Muscle of back (tissue), 13 donors: ENCODE results near the gene SRGAP2B. TPM values are rescaled to one million over a fixed set of nuclear protein-coding genes. Genes with fewer than 3 reads are reported as not detected.
"Not testable (repeated sequence)": the region's sequence is repeated elsewhere in the genome, so short reads cannot be mapped to it uniquely, and the experiment has no call there.

Experiments used
- DNase-seq, 3 donors: peaks; one replicate each; pipeline versions ENCODE4 v3.0.0 to v3.0.0-alpha.2; 2013
- long read RNA-seq, 9 donors: transcript quantifications; one replicate each; lab custom pipeline, GENCODE V29; 2026
- polyA plus RNA-seq, 10 donors: library from polyadenylated mRNA; unstranded; fragments of 120-200 nt; gene quantifications; one replicate each; pipeline ENCODE4 v1.2.1, GENCODE V29; 2013; ENCODE audit not compliant: insufficient read length in 10 of 10

SRGAP2B gene
- 10 to 100 TPM; 24.3 to 40.4 (median 31.5) TPM for polyA plus RNA-seq
- long read RNA-seq, donor 1: 0 reads
- long read RNA-seq, donor 2, full-length matches to known transcripts: 1 of 1 reads
- long read RNA-seq, donor 2, partial matches to known transcripts: 0 of 1 reads
- long read RNA-seq, donor 2, other reads (novel, unspliced or antisense): 0 of 1 reads
- long read RNA-seq, donor 3: 0 reads
- long read RNA-seq, donor 4: 0 reads
- long read RNA-seq, donor 5: 0 reads
- long read RNA-seq, donor 6: 0 reads
- long read RNA-seq, donor 7: 0 reads
- long read RNA-seq, donor 8: 0 reads
- long read RNA-seq, donor 9: 0 reads

DNA sequence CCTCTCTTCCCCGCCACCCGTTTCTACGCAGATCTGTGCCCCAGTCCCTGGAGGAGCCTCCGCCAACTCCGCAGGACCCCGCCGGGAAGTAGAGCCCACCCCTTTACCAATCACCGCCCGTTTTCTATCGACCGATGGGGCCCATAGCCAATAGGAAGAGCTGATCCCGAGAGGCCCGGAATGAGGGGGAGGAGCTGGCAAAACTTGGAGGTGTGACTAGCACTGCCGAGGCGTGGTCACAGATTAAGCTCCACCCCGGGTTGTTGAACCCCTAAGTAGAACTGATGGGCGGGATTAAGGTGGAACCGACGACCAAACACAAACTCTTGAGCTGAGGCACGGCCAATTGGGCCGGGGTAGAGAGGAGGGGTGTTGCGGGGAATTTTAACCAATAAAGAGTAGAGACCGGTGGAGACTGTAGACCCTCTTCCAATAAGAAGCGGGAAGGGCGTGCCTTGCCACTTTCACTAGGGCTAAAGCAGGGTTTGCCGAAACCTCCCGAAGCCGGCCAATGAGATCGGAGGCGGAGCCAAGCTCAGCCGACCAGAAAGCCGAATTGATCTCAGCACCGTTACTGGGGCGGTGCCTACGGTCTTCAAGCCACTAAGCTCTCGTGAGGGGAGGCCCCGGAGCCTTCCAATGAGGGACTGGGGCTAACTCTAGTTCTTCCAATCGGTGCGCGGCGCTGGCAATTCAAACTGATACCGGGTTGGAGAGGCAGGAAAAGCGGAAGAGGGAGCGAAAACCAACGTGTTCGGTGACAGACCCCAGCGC, at the start of gene SRGAP2B, which contains the start of gene FAM72D:
Gene SRGAP2B, minus strand, starts transcription at position 45 of the 774 bp plus-strand sequence. CDS start 2,427 bp downstream, outside the sequence.
Gene FAM72D, plus strand, starts transcription at position 691 of the 774 bp plus-strand sequence. CDS start 874 bp downstream, outside the sequence.
- not testable (repeated sequence) for DNase-seq

DNA sequence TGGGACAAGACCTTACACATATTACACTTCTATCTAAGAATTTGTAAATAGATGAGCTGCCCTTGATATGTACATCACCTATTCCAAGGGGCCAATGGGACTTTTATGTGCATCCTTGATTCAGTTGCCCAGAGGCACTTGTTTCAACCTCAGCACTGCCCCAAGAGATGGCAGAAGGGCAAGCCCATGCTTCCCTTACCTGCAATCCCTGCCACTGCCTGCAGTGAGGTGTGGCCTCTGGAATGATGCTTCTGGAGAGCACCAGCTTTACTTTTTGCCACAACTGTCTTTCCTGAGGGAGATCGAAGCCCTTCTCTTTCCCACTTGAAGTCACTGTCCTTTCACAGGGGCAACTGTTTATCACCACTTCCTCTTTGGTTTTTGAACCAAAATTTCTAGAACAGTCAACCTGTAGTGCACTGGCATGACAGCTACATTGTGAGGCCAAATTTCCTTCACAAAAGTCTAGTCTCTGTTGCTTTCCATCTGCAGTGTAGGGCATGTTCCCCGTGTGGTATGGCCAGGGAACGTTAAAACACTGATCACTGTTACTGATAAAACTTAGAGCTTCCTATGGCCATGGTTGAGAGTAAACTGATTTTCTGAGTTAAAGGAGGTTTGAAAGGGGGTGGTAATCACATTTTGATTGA, 49.3 kb upstream of the SRGAP2B start:
- not testable (repeated sequence) for DNase-seq

DNA sequence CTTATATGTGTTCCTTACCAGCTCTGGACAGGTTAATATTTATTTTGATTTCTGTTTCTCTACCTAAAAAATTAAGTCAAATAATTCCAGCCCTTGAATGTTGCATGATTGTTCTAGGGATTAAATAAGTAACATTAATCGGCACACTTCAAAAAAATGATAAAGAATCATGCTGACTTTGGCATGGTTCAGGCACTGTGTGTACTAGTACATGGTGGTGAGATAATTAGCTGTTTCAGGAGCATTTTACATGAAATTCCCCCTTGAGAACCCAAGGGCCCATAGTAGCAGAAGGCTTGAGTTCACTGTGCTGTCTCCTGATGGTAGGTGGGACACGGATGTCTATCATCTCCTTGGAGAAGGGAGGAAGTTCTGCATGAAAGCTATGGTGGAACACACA, 45.4 kb upstream of the SRGAP2B start:
- not testable (repeated sequence) for DNase-seq

DNA sequence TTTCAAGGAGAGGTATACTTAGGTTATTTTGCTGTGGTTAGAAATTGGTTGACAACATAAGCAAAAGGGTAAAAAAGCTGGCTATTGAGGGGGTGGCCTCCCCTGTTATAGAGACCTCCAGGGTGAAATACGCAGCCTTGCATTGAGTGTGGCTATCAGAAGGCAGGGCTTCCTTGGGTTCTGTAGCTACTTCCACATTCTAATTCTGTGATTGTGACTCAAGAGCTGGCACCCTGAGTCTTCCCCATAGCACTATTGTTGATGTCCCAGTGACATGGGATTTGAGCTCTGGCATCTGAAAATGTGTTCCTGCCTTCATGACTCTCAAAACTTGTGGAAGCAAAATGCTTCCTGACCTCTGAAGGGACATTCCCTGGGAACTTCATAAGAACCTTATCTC, 39.3 kb upstream of the SRGAP2B start:
- not testable (repeated sequence) for DNase-seq

DNA sequence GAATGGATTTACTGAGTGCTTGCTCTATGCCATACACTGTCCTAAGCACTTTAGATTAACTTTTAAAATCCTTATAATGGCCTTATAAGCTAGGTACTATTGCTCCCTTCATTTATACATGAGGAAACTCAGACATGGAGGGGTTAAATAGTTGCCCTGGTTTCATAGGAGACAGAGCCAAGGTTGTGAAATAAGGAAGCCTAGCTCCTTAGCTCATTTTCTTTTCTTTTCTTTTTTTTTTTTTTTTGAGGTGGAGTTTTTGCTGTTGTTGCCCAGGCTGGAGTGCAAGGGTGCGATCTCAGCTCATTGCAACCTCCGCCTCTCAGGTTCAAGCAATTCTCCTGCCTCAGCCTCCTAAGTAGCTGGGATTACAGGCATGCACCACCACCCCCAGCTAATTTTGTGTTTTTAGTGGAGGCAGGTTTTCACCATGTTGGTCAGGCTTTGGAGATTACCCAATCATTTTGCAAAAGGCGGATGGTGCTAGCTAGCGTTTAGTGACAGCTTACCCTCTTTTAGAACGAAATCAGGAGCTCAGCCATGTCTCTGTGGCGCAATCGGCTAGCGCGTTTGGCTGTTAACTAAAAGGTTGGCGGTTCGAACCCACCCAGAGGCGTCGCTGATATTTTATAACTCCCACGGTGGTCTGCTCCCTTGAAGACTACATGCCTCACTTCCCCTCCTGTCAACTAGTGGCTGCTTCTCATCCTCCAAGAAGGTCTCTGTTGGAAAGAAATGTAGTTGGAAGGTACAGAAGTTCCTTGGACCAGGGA, 33.8 kb upstream of the SRGAP2B start:
- peak in 1 of 3 donors; percentile 0 for DNase-seq

DNA sequence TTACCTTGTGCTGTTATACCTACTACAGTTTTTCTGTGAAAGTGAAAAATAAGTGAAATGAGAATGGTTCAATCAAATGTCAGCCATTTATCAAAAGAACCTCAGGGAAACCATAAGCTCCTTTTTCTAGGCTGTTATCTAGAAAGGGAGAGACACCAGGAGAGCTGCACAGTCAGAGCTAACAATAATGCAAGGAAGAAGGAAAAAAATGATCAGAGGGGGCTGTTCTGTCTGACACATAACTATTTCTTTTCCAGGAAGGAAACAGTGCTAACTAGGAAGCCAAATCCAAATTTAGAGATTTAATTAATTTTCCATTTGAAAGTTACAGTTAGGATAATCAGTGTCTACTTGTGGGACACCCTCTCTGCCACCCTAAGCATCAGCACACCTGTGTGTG, 32.0 kb upstream of the SRGAP2B start:
- not testable (repeated sequence) for DNase-seq

DNA sequence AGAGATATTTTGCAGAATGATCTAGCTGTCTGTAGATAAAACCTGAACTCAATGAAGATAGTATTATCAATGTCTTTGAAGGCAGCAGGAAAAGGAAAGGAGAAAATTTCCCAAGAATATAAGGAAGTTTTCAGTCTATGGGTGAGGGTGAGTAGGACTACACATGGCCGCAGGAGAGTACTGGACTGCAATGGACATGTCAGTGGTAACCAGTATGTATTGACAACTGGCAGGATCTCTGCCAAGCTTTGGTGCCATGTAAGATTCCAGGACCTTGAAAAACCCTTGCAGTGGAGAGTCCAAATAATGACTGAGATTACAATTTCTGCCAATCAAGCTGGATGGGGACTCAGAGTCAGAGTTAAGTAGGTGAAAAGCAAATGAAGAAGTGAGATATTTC, 30.0 kb upstream of the SRGAP2B start:
- DNase-seq: not testable (repeated sequence)

DNA sequence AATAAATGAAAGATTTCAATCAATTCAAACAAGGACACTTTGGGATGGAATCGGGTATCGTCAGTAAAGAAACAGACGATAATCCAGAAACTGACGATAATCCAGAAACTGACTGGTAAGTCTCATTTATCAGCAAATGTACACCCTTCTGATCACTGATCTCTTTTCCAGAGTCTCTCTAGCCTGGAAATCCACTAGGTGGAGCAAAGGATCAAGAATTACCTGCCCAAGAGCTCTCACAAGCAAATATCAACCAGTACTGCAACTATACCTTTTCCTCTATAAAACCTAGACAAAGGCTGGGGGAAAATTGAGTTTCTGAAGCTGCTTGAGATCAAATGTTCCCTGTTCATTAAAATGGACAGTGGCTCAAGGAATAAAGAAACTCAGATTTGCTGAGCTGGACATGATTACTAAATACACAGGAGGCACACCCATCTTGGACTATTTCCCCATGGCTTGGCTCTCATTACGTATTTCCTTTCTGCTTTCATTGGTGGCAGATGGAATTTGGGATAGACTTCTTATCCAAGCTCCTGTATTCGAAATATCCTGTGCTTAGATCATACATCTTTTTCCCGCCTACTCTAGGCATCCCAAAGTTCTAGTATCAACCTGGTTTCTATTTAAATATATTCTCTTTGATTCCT, 29.0 kb upstream of the SRGAP2B start:
- DNase-seq: not testable (repeated sequence)

DNA sequence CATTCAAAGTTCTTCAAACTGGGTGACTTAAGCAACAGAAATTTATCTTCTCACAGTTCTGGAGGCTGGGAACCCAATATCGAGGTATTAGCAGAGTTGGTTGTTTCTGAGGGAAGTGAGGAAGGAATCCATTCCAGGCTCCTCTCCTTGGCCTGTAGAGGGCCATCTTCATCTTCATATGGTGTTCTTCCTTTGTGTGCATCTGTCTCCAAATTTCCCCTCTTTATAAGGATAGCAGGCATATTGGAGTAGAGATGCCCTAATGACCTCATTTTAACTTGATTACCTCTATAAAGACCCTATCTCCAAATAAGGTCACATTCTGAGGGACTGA, 27.9 kb upstream of the SRGAP2B start:
- not testable (repeated sequence) for DNase-seq

DNA sequence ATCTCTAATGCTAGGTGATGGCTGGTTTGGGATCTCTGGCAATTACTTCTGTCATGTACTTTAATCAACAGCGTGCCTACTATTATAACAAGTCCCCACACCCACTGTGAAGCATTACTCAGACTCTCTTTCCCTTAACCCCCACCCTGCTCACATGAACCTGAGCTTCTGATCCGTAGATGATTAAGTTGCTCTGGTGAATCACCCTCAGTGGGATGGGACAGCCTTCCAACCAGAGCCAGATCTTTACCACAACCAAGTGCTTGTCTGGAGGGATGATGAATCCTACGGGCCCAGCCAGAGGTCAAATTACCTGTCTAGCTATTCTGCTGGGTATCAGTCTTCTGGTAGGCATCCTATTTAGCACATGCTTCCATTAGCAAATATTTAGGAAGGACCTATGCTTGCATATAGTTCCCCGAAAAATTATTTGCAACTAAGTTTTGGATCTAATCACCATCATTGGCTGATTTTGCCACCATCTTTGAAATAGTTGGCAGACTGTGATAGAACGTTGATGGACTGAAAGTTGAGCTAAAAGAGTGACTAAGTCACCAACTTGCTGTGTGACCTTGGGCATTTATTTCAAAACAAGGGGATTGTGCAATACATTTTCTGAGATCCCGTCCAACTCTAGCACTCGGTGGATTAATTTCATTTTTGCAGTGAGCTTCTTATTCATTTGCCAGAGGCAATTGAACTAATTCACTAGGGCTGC, 27.4 kb upstream of the SRGAP2B start:
- not testable (repeated sequence) for DNase-seq

DNA sequence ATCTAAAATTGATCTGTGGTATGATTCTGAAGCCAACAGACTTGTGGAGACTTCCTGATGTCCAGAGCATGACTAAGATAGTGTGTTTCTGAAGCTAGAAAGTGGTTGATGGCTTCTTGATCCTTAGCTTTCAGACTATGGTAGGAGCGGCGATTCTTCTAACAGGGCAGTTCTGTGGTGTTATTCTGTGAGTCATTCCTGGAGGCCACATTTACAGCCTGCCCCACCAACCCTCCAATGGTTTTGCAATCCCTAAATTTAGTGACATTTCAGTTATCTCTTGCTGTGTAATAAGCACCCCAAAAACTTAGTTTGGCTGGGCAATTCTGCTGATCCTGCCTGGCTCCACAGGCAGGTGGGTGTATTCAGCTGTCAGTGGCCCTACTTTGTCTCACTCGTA, 24.7 kb upstream of the SRGAP2B start:
- DNase-seq: not testable (repeated sequence)

DNA sequence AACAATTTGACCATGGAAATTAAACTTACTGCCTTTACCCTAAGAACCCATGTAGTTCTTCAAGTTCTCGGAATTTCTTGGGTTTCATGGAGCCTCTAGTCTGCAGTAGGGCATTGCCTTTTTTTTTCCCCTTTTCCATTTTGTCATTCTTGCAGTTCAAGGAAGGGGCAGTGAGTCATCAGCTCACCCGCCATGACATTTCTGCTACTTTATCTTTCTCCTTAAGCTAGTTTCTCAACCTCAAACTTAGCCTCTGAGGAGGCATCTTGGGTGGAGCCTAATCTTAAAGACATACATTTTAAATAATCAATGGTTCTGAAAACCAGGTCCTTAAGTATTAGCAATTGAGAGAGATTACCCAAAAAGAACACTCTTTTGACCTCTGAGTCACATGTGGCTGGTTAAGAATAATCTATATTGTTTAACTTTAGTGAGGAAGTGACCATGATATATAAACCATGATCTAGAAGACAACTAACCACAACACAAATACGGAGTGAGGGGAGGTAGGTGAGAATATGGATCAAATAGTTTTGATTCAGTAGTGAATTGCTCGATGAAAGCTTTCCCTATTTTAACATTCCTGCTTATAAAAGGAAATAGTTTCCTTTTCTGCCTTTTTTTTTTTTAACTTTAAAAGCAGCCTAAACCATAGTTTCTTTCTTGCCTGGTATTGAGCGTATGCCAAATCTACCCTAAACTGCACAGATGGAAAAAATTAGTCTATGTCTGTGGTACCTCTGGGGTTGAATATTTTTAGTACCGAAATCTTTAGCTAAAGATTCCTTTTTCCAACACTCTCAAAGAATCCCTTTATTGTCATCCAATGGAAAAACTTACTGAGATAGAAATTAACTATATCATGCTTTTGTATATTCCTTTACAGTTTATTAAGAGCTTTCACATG, 20.7 kb upstream of the SRGAP2B start:
- DNase-seq: not testable (repeated sequence)

DNA sequence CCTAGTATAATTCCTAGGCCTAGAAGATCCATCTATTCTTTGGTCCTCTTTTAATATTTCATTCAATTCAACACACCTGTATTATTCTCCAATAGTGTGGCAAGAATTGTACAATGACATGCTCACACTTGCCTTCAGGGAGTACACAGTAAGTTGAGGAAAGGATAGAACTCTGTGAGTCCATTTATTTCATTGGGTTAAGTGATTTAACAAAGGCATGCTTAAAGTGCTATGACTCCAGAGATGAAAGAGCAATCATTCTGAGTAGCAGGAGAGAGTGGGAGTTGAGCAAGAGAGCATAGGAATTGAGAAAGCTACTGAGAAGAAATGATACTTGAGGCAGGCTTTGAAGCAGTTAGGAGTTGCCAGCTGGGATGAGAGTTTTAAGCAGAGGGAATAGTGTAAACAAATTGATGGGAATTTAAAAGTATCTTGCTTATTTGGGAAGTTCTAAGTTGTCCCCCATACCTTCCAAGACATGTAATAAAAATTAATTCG, 19.5 kb upstream of the SRGAP2B start:
- DNase-seq: not testable (repeated sequence)

DNA sequence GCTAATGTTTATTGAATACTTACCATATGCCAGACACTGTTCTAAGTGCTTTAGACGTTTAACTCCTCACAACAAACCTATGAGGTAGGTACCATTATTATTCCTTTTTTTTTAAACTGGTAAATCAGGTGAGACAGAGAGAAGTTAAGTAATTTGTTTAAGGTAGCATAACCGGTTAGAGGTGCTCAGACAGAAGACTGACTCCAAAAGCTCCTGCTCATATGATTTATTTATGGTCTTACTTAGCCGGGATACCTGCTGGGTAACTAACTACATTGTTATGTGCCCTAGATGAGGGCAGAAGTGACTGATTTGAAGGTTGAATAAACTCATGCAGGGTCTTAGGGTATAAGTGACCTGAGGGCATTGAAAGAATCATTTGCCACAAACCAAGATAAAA, 17.6 kb upstream of the SRGAP2B start:
- not testable (repeated sequence) for DNase-seq

DNA sequence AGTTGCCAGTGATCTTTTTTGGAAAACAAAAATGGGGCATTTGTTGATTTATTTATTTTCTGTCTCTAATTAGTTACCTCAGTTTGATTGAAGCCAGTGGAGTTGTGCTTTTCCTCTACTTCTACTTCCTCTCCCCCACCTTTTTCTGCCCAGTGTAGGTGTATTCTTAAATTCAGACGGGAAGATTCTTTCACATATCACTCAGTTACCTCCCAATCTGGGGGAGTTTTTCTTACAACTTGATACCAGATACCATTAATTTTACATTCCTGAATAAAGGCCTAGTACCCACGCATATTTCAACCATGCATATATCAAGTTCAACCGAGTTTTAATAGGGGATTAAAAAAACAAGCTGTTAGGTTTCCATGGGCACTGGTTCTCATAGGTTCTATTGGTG, 16.5 kb upstream of the SRGAP2B start:
- not testable (repeated sequence) for DNase-seq

DNA sequence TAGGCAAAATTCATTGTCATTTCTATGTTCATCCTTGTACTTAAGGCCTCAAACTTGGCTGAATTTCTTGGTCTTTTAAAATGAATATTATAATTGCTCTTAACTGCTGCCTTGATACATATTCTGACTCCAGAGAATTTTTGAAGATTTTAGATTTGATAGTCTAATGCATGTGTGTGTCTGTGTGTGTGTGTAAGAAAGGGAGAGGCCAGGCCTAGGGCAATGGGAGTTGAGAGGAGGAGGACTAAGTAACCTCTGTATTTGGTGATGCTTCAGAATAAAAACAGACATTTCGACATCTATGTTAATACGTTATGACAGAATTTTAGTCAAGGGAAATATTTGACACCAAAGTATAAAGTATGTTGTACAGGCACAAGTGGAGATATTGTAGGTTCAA, 8.2 kb upstream of the SRGAP2B start:
- not testable (repeated sequence) for DNase-seq

DNA sequence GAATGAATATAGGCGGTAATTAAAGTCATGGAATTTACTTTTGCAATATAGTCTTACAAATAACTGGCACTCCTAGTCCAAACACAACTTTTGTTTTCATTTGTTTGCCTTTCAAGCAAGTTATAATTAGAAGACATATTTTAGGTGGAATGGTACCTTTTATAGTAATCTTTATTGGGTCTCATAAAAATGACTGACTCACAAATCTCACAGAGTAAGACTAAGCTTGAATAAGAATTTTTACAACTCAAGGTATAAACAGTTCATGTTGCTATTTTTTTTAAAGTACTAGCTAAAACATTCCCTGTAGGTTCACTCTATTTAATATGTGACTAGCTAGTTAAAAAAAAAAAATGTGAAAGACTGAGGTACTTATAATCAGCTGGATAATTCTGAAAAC, 6.6 kb upstream of the SRGAP2B start:
- DNase-seq: not testable (repeated sequence)

DNA sequence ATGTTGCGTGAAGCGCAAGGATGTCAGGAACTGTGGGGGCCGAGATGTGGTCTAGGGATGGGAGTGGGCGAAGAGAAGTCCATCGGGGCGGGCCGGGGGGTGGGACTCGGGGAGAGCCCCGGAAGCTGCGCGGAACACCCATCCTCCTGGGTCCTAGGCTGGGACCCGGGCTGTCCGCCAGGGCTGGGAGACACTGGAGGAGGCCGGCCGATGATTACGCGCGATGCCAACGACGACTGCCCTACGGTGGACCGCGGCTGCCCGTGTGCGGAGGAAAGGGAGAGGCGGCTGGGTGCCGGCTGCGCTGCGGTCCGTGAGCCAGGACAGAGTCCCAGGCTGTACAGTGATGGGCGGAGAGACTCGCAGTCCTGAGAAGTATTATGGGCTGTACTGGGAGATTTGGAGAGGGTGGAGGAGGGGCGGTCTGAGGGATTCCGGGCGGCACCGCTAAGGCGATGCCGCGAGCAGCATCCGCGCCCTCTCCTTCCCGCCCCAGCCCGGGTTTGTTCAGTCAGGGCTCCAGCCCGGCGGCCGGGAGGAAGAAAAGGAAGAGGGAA, 395 bp downstream of the SRGAP2B start:
- DNase-seq: not testable (repeated sequence)
